Neural progenitor cell (in vitro differentiated cells): ENCODE data around the gene PAIP2.

Source experiments
- EZH2phosphoT487 ChIP-seq: fragments of 200-600 bp; sonication (generic); IDR thresholded peaks from 2 replicates; pipeline ENCODE4 v1.6.1; 2017; ENCODE audit warnings: antibody characterized with exemption
- TF ChIP-seq, protein P1 (sequence below): fragments of 200-600 bp; sonication (generic); IDR thresholded peaks from 2 replicates; pipeline ENCODE4 v1.5.1; 2017; ENCODE audit warnings: antibody characterized with exemption, mild to moderate bottlenecking

DNA sequence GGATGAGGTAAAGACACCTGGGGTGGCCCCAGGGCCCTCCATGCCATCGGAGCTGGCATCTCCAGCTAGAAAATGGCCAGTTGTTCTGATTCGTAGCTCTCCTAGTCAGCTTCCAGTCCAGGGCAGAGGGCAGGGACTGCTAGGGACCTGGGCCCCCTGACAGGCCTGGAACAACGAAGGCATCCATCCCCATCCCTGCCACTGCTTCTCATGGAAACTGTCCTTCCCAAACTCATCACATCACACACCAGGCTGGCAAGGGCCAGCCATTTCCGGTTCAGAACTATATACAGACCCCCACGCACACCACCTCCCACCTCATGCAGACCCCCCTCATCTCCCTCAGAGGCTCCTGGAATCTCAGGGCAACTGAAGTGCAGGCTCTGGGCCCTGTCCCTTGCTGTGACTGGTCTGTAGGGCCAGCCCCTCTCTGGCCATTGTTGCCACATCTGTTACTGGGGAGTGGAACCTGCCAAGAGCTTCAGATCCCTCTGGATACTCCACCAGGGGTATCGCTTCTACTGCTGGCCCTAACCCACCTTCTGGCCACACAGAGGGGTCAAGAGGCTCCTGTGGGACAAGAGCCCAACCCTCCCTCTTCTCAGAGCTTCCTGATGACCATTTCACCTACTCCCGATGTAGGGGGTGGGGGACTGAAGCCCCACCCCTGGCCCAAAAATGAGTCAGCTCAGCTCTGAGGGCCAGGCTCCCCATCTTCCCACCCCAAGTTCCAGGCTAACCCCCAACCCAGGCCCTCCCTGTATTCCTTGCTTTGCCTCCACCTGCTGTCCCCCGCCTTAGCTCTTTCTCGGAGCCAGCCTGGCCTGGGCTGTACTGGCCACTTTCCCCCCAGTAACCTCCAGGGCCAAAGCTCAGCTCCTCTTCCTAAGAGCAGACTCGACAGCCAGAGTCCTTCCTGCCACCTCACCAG is 49.2 kb downstream of the PAIP2 start:
- TF ChIP-seq, protein P1, sequence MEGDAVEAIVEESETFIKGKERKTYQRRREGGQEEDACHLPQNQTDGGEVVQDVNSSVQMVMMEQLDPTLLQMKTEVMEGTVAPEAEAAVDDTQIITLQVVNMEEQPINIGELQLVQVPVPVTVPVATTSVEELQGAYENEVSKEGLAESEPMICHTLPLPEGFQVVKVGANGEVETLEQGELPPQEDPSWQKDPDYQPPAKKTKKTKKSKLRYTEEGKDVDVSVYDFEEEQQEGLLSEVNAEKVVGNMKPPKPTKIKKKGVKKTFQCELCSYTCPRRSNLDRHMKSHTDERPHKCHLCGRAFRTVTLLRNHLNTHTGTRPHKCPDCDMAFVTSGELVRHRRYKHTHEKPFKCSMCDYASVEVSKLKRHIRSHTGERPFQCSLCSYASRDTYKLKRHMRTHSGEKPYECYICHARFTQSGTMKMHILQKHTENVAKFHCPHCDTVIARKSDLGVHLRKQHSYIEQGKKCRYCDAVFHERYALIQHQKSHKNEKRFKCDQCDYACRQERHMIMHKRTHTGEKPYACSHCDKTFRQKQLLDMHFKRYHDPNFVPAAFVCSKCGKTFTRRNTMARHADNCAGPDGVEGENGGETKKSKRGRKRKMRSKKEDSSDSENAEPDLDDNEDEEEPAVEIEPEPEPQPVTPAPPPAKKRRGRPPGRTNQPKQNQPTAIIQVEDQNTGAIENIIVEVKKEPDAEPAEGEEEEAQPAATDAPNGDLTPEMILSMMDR, result no peak
- no peak for TF ChIP-seq EZH2phosphoT487
